Measurements from ENCODE around the gene ZNF738.

- TF ChIP-seq CTCF (IDR thresholded peaks at IDR 0.05 in 2 of 3, conservative IDR thresholded peaks at IDR 0.05 in 1 of 3; ENCODE audit: borderline replicate concordance in 1 of 3, insufficient read depth in 1 of 3, low read depth in 2 of 3, low read length in 2 of 3) (no peak), POLR2AphosphoS5 (IDR thresholded peaks at IDR 0.05; ENCODE audit: low read depth, low read length) (no peak), JUND (IDR thresholded peaks at IDR 0.05) (no peak), CEBPB (IDR thresholded peaks at IDR 0.05; ENCODE audit: low read depth) (no peak), MAX (IDR thresholded peaks at IDR 0.05) (no peak)
These were observed 32.6 kb upstream of the ZNF738 start for GRCh38 chr19:21326169-21326568.

Measured in HCT116 (cell line).